ENCODE data around the gene ATP2B2. TPM values are rescaled to one million over a fixed set of nuclear protein-coding genes. Genes with fewer than 3 reads are reported as not detected.

Gene ATP2B2
- total RNA-seq, 1 donor from 2014 or later, result 0.42 TPM

DNA sequence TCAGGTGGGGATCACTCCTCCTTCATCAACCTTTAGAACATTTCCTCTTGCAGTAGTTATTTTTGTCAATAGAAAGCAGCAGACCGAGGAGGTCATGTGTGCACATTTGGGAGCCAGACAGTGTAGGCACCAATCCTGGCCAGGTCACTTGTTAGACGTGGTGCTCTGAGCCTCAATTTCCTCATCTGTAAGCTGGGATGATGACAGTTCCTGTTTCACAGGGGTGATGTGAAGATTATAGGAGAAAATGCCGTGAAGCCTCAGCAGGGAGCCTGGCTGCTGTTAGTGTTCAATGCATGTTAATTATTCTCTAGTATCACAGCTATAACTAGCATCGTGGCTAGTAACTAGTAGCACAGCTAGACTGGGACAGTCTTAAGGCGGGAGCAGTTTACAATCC, 64.7 kb downstream of the ATP2B2 start:
- peaks cover 10% of the 10 kb centered on the region for H3K4me1 Mint-ChIP-seq
- H3K36me3 Mint-ChIP-seq (ENCODE audit: low read depth), result no peaks in the 10 kb centered on the region
- no peak for DNase-seq (ENCODE audit: low read depth, low spot score)
- no peaks in the 10 kb centered on the region for H3K9me3 Mint-ChIP-seq
- no peak overlapping the region for H3K4me3 Mint-ChIP-seq
- peaks cover 2% of the 10 kb centered on the region for H3K27me3 Mint-ChIP-seq (ENCODE audit: low read depth)
- TF ChIP-seq CTCF (conservative IDR thresholded peaks at IDR 0.05), result no peak
- H3K27ac Mint-ChIP-seq (ENCODE audit: unreplicated experiment), result no peak overlapping the region

- Mint-ChIP-seq H3K9me3 (no peaks in the 10 kb centered on the region), H3K4me1 (no peaks in the 10 kb centered on the region), H3K27me3 (ENCODE audit: low read depth) (no peaks in the 10 kb centered on the region), H3K36me3 (ENCODE audit: low read depth) (no peaks in the 10 kb centered on the region), H3K27ac (ENCODE audit: unreplicated experiment) (no peak overlapping the region), H3K4me3 (no peak overlapping the region)
- TF ChIP-seq CTCF (conservative IDR thresholded peaks at IDR 0.05), result no peak
- no peak for DNase-seq (ENCODE audit: low read depth, low spot score)
Observed at GRCh38 chr3:10438902-10439610, 66.3 kb downstream of the ATP2B2 start.

- no peak for TF ChIP-seq CTCF (conservative IDR thresholded peaks at IDR 0.05)
- H3K4me1 Mint-ChIP-seq, result no peaks in the 10 kb centered on the region
- H3K4me3 Mint-ChIP-seq, result no peak overlapping the region
- DNase-seq (ENCODE audit: low read depth, low spot score), result no peak
- no peaks in the 10 kb centered on the region for H3K36me3 Mint-ChIP-seq (ENCODE audit: low read depth)
- H3K9me3 Mint-ChIP-seq, result no peaks in the 10 kb centered on the region
- peak overlapping the region; percentile 8 for H3K27ac Mint-ChIP-seq (ENCODE audit: unreplicated experiment)
- no peaks in the 10 kb centered on the region for H3K27me3 Mint-ChIP-seq (ENCODE audit: low read depth)
Observed at GRCh38 chr3:10437995-10438901, 67.1 kb downstream of the ATP2B2 start.

GRCh38 chr3:10437272-10437994, 68.0 kb downstream of the ATP2B2 start:
- Mint-ChIP-seq H3K4me1 (no peaks in the 10 kb centered on the region), H3K4me3 (no peak overlapping the region), H3K27ac (ENCODE audit: unreplicated experiment) (no peak overlapping the region), H3K36me3 (ENCODE audit: low read depth) (no peaks in the 10 kb centered on the region), H3K27me3 (ENCODE audit: low read depth) (no peaks in the 10 kb centered on the region), H3K9me3 (no peaks in the 10 kb centered on the region)
- TF ChIP-seq CTCF (conservative IDR thresholded peaks at IDR 0.05), result no peak
- DNase-seq (ENCODE audit: low read depth, low spot score), result no peak

- no peaks in the 10 kb centered on the region for H3K4me1 Mint-ChIP-seq
- no peak overlapping the region for H3K4me3 Mint-ChIP-seq
- no peaks in the 10 kb centered on the region for H3K36me3 Mint-ChIP-seq (ENCODE audit: low read depth)
- H3K27ac Mint-ChIP-seq (ENCODE audit: unreplicated experiment), result no peak overlapping the region
- no peaks in the 10 kb centered on the region for H3K27me3 Mint-ChIP-seq (ENCODE audit: low read depth)
- no peak for TF ChIP-seq CTCF (conservative IDR thresholded peaks at IDR 0.05)
- no peak for DNase-seq (ENCODE audit: low read depth, low spot score)
- H3K9me3 Mint-ChIP-seq, result no peaks in the 10 kb centered on the region
Observed at GRCh38 chr3:10435850-10436249, 69.5 kb downstream of the ATP2B2 start.

Data from neural crest cell (in vitro differentiated cells).